ENCODE measurements around the gene NUP98.
"Not testable (repeated sequence)": the region's sequence is repeated elsewhere in the genome, so short reads cannot be mapped to it uniquely, and the experiment has no call there.

NUP98 gene

GRCh38 chr11:3830088-3830487 is 32.7 kb upstream of the NUP98 start:
- no peak overlapping the region for H3K27ac ChIP-seq
- H3K4me3 ChIP-seq = no peak overlapping the region

GRCh38 chr11:3827434-3828186 is 30.3 kb upstream of the NUP98 start:
- no peak overlapping the region for H3K4me3 ChIP-seq
- no peak overlapping the region for H3K27ac ChIP-seq

- Histone ChIP-seq H3K27ac (no peak overlapping the region), H3K4me3 (no peak overlapping the region)
Measured at GRCh38 chr11:3826721-3827120, 29.4 kb upstream of the NUP98 start.

GRCh38 chr11:3825473-3826154 is 28.3 kb upstream of the NUP98 start:
- Histone ChIP-seq H3K27ac (peak overlapping the region in 1 of 21 experiments; percentile 1), H3K4me3 (no peak overlapping the region)

- H3K27ac ChIP-seq = no peak overlapping the region
- H3K4me3 ChIP-seq = no peak overlapping the region
Measured at GRCh38 chr11:3824714-3825472, 27.5 kb upstream of the NUP98 start.

- no peak overlapping the region for H3K4me3 ChIP-seq
- H3K27ac ChIP-seq = peak overlapping the region in 1 of 21 experiments; percentile 8
Measured at GRCh38 chr11:3823762-3824506, 26.6 kb upstream of the NUP98 start.

GRCh38 chr11:3823303-3823702 is 25.9 kb upstream of the NUP98 start:
- H3K27ac ChIP-seq = peak overlapping the region in 1 of 21 experiments; percentile 8
- H3K4me3 ChIP-seq = no peak overlapping the region

- Histone ChIP-seq H3K4me3 (no peak overlapping the region), H3K27ac (no peak overlapping the region)
Measured at GRCh38 chr11:3822312-3822711, 25.0 kb upstream of the NUP98 start.

GRCh38 chr11:3820971-3821370 is 23.6 kb upstream of the NUP98 start:
- H3K27ac ChIP-seq = no peak overlapping the region
- no peak overlapping the region for H3K4me3 ChIP-seq

- H3K4me3 ChIP-seq = no peak overlapping the region
- H3K27ac ChIP-seq = no peak overlapping the region
Measured at GRCh38 chr11:3817181-3817800, 19.9 kb upstream of the NUP98 start.

- H3K4me3 ChIP-seq = no peak overlapping the region
Measured at GRCh38 chr11:3816673-3817072, 19.3 kb upstream of the NUP98 start.

GRCh38 chr11:3815845-3816244 is 18.5 kb upstream of the NUP98 start:
- no peak overlapping the region for H3K27ac ChIP-seq
- no peak overlapping the region for H3K4me3 ChIP-seq

More at GRCh38 chr11:3816673-3817072, 19.3 kb upstream of the NUP98 start:
- no peak overlapping the region for H3K27ac ChIP-seq

- H3K27ac ChIP-seq, H3K4me3 ChIP-seq: not testable (repeated sequence)
Measured at GRCh38 chr11:3814832-3815231, 17.5 kb upstream of the NUP98 start.

- peak overlapping the region in 4 of 21 experiments; percentile 1 to 55 (median 38) for H3K27ac ChIP-seq
- H3K4me3 ChIP-seq = no peak overlapping the region
Measured at GRCh38 chr11:3810951-3811350, 13.6 kb upstream of the NUP98 start.

GRCh38 chr11:3810446-3810845 is 13.1 kb upstream of the NUP98 start:
- H3K27ac ChIP-seq = peak overlapping the region in 7 of 21 experiments; percentile 1 to 79 (median 37)
- H3K4me3 ChIP-seq = no peak overlapping the region

GRCh38 chr11:3809624-3809928 is 12.2 kb upstream of the NUP98 start:
- Histone ChIP-seq H3K27ac (peak overlapping the region in 9 of 21 experiments; percentile 5 to 88 (median 79)), H3K4me3 (no peak overlapping the region)

GRCh38 chr11:3808861-3809623 is 11.7 kb upstream of the NUP98 start:
- peak overlapping the region in 20 of 21 experiments; percentile 60 to 90 (median 79) for H3K27ac ChIP-seq
- peak overlapping the region; percentile 48 to 79 (median 58) for H3K4me3 ChIP-seq

- Histone ChIP-seq H3K27ac (peak within 1 kb of the TSS; percentile 54 to 90 (median 79)), H3K4me3 (peak within 1 kb of the TSS; percentile 48 to 79 (median 58))
Measured at GRCh38 chr11:3807909-3808860, 10.8 kb upstream of the NUP98 start, which contains the start of gene PGAP2. Gene PGAP2 (plus strand): TSS chr11:3808560. CDS start chr11:3811260, 2,700 bp downstream.

All from skin epidermis (tissue), 12 donors.